HepG2 (cell line): ENCODE data around the gene MYO7B. TPM values are rescaled to one million over a fixed set of nuclear protein-coding genes. Genes with fewer than 3 reads are reported as not detected.

Experiments
- AGO1 ChIP-seq: fragments of 200-400 bp; formaldehyde crosslinking; IDR thresholded peaks from 2 replicates; pipeline ENCODE4 v1.6.1; 2017; ENCODE audit warnings: mild to moderate bottlenecking, low read depth, low read length, moderate library complexity; ENCODE audit not compliant: poor library complexity, severe bottlenecking
- ATF1 ChIP-seq: IDR thresholded peaks from 2 replicates; pipeline ENCODE4 v1.6.1; 2016; ENCODE audit warnings: mild to moderate bottlenecking, control low read depth
- CHD4 ChIP-seq: fragments of 200-600 bp; sonication (generic); IDR thresholded peaks from 2 replicates; pipeline ENCODE4 v1.7.0; 2017; ENCODE audit warnings: mild to moderate bottlenecking, low read length, borderline replicate concordance
- DMTF1 ChIP-seq: sonication (generic); formaldehyde crosslinking; IDR thresholded peaks from 2 replicates; pipeline ENCODE4 v1.4.0; 2020; ENCODE audit warnings: mild to moderate bottlenecking, missing genetic modification reagents
- EED ChIP-seq: sonication (generic); formaldehyde crosslinking; IDR thresholded peaks from 2 replicates; pipeline ENCODE4 v1.5.0; 2020; ENCODE audit warnings: mild to moderate bottlenecking, missing genetic modification reagents
- MAZ ChIP-seq, 2 experiments: sonication (generic) in 1 of 2; formaldehyde crosslinking in 1 of 2; IDR thresholded peaks; 2 replicates each; pipeline versions ENCODE4 v1.5.0 to v1.6.1; 2012 to 2020; ENCODE audit warnings: low read depth in 2 of 2, mild to moderate bottlenecking in 2 of 2, borderline replicate concordance in 1 of 2, improper control_type of control experiment in 1 of 2, low read length in 1 of 2, missing genetic modification reagents in 1 of 2, moderate library complexity in 1 of 2
- MTF1 ChIP-seq: sonication (generic); formaldehyde crosslinking; IDR thresholded peaks from 2 replicates; pipeline ENCODE4 v1.5.0; 2020; ENCODE audit warnings: missing genetic modification reagents
- PHF20 ChIP-seq: sonication (generic); formaldehyde crosslinking; IDR thresholded peaks from 2 replicates; pipeline ENCODE4 v1.5.0; 2020; ENCODE audit warnings: mild to moderate bottlenecking, missing genetic modification reagents
- POLR2AphosphoS5 ChIP-seq: IDR thresholded peaks from 2 replicates; pipeline ENCODE4 v1.6.1; 2012; ENCODE audit warnings: low read depth, low read length
- RXRB ChIP-seq: IDR thresholded peaks from 2 replicates; pipeline ENCODE4 v1.6.1; 2016; ENCODE audit warnings: borderline replicate concordance, missing genetic modification reagents, missing compliant biosample characterization
- SAFB2 ChIP-seq: sonication (generic); formaldehyde crosslinking; IDR thresholded peaks from 2 replicates; pipeline ENCODE4 v1.5.1; 2020; ENCODE audit warnings: missing genetic modification reagents, low read depth, mild to moderate bottlenecking, borderline replicate concordance
- SP4 ChIP-seq: sonication (generic); formaldehyde crosslinking; IDR thresholded peaks from 2 replicates; pipeline ENCODE4 v1.8.1; 2023; ENCODE audit warnings: mild to moderate bottlenecking, missing genetic modification reagents
- ZNF138 ChIP-seq: sonication (generic); formaldehyde crosslinking; IDR thresholded peaks from 2 replicates; pipeline ENCODE4 v1.5.0; 2020; ENCODE audit warnings: mild to moderate bottlenecking, low read depth, missing genetic modification reagents
- ZNF18 ChIP-seq: sonication (generic); formaldehyde crosslinking; IDR thresholded peaks from 2 replicates; pipeline ENCODE4 v1.8.0; 2022; ENCODE audit warnings: mild to moderate bottlenecking, missing genetic modification reagents; ENCODE audit not compliant: insufficient replicate concordance
- ZNF281 ChIP-seq: sonication (generic); formaldehyde crosslinking; IDR thresholded peaks from 2 replicates; pipeline ENCODE4 v1.4.0; 2020; ENCODE audit warnings: missing genetic modification reagents, borderline replicate concordance
- ZNF333 ChIP-seq: sonication (generic); formaldehyde crosslinking; IDR thresholded peaks from 2 replicates; pipeline ENCODE4 v1.4.0; 2020; ENCODE audit warnings: mild to moderate bottlenecking, missing genetic modification reagents, borderline replicate concordance
- ZNF337 ChIP-seq: sonication (generic); formaldehyde crosslinking; IDR thresholded peaks from 2 replicates; pipeline ENCODE4 v1.5.1; 2020; ENCODE audit warnings: missing genetic modification reagents, low read depth, mild to moderate bottlenecking, borderline replicate concordance
- ZNF354B ChIP-seq: sonication (generic); formaldehyde crosslinking; IDR thresholded peaks from 2 replicates; pipeline ENCODE4 v1.8.0; 2022; ENCODE audit warnings: mild to moderate bottlenecking, missing genetic modification reagents
- ZNF558 ChIP-seq: sonication (generic); formaldehyde crosslinking; IDR thresholded peaks from 2 replicates; pipeline ENCODE4 v1.9.0; 2022; ENCODE audit warnings: mild to moderate bottlenecking, missing genetic modification reagents, borderline replicate concordance
- ZNF567 ChIP-seq: sonication (generic); formaldehyde crosslinking; IDR thresholded peaks from 2 replicates; pipeline ENCODE4 v1.8.1; 2023; ENCODE audit warnings: mild to moderate bottlenecking, missing genetic modification reagents, borderline replicate concordance
- ZNF737 ChIP-seq: sonication (generic); formaldehyde crosslinking; IDR thresholded peaks from 2 replicates; pipeline ENCODE4 v1.5.0; 2020; ENCODE audit warnings: missing genetic modification reagents, mild to moderate bottlenecking, borderline replicate concordance
- ZSCAN12 ChIP-seq: sonication (generic); formaldehyde crosslinking; IDR thresholded peaks from 2 replicates; pipeline ENCODE4 v1.9.0; 2021; ENCODE audit warnings: mild to moderate bottlenecking, missing genetic modification reagents
- ZSCAN30 ChIP-seq: sonication (generic); formaldehyde crosslinking; IDR thresholded peaks from 2 replicates; pipeline ENCODE4 v1.5.0; 2020; ENCODE audit warnings: mild to moderate bottlenecking, missing genetic modification reagents
- polyA plus RNA-seq, 8 experiments: library from polyadenylated mRNA; depleted of rRNA in 3 of 8; stranded (reverse) in 7 of 8; unstranded in 1 of 8; fragments of >200 nt; fragmentation: Illumina TruSeq in 4 of 8; extraction: Trizol in 4 of 8; gene quantifications; 2 replicates each; pipeline versions ENCODE4 v1.2.1 to v1.2.3, GENCODE V29; 2011 to 2016; ENCODE audit warnings: low read depth in 4 of 8, missing spikeins in 1 of 8, mixed read lengths in 1 of 8; ENCODE audit not compliant: insufficient read depth in 1 of 8
- total RNA-seq, 5 experiments: library from RNA; depleted of rRNA; stranded (reverse); fragments of >200 nt; fragmentation: Illumina TruSeq; extraction: Trizol; gene quantifications; 2 replicates each; pipeline ENCODE4 v1.2.3, GENCODE V29; 2016; ENCODE audit warnings: low read depth in 1 of 5

The MYO7B gene
- total and polyA plus RNA-seq, 2 of the 13 experiments (the other 11 are each of a cell fraction or from before 2014, with no cell fraction given): not detected

- TF ChIP-seq ZNF281 (CRISPR knock-in tag): no peak
- TF ChIP-seq ZNF18: no peak
- no peak for TF ChIP-seq MAZ (IDR thresholded peaks at IDR 0.05; ENCODE audit: borderline replicate concordance, low read depth, low read length)
- peak; percentile 72 for TF ChIP-seq MAZ (CRISPR knock-in tag; IDR thresholded peaks at IDR 0.05; ENCODE audit: low read depth)
- no peak for TF ChIP-seq ATF1 (CRISPR knock-in tag)
- TF ChIP-seq AGO1: no peak
- no peak for TF ChIP-seq ZNF737 (CRISPR knock-in tag)
- no peak for TF ChIP-seq ZNF337 (CRISPR knock-in tag)
- no peak for TF ChIP-seq PHF20 (CRISPR knock-in tag)
- peak; percentile 45; the same call in 1 of the 2 replicates for TF ChIP-seq RXRB (CRISPR knock-in tag)
- no peak for TF ChIP-seq ZSCAN30 (CRISPR knock-in tag)
- no peak for TF ChIP-seq EED (CRISPR knock-in tag)
- peak; percentile 48 for TF ChIP-seq SP4 (CRISPR knock-in tag)
- TF ChIP-seq MTF1 (CRISPR knock-in tag): no peak
- TF ChIP-seq ZNF567 (CRISPR knock-in tag): no peak
- no peak for TF ChIP-seq ZNF354B (CRISPR knock-in tag)
- no peak for TF ChIP-seq CHD4
- no peak for TF ChIP-seq ZNF333
- TF ChIP-seq SAFB2 (CRISPR knock-in tag): no peak
- TF ChIP-seq ZNF558 (CRISPR knock-in tag): no peak
- no peak for TF ChIP-seq POLR2AphosphoS5
- no peak for TF ChIP-seq DMTF1 (CRISPR knock-in tag)
- no peak for TF ChIP-seq ZNF138 (CRISPR knock-in tag)
- no peak for TF ChIP-seq ZSCAN12 (CRISPR knock-in tag)
These were observed 55.9 kb downstream of the MYO7B start (continued) for GRCh38 chr2:127591221-127591923.
